Measurements from ENCODE around the gene PWWP2B. TPM values are rescaled to one million over a fixed set of nuclear protein-coding genes. Genes with fewer than 3 reads are reported as not detected.

Gene PWWP2B
- total RNA-seq, 1 donor from 2014 or later, result 3.8 TPM

DNA sequence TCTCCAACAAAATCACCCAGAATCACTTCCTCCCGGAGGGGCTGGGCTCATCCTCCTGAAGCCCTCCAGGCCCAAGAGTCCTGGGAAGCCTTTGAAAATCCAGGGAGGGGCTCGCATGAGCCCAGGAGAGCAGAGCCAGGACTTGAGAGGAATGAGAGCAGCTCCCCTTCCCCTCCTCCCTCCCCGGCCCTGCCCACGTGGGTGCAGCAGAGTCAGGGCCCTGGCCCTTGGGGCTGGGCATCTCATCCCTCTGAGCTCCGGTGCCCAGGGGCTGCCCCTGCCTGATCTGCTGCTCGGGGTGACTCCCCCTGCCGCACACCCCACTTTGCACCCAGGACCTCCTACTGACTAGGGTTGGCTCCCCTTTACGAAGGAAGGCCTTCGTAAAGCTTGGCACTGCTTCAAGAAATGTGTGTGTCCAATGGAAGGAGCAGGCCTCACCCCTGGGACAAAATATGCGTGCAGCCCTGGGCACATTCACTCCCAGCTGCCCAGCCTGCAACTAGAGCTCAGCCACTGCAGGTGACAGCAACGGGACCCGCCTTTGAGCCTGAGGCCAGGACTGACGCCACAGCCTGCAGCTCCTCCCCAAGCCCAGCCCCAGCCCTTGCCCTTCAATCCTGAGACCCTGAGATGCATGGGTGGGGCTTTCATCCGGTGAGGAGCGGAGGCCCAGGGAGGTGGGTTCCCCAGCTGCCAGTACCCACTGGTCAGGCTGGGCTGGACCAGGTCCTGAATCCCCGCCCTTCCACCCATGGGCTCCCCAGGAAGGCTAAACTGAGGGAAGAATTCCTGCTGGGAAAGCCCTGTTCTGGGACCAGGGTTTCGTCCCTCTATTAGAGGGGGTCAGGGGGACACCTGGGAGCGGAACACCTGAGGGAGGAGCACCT lies 21.8 kb downstream of the PWWP2B start:
- Mint-ChIP-seq H3K9me3 (no peaks in the 10 kb centered on the region), H3K27ac (no peak overlapping the region), H3K36me3 (ENCODE audit: low read depth) (no peaks in the 10 kb centered on the region), H3K27me3 (ENCODE audit: low read depth) (no peaks in the 10 kb centered on the region), H3K4me1 (ENCODE audit: low read depth) (peaks cover 7% of the 10 kb centered on the region), H3K4me3 (ENCODE audit: low read depth) (no peak overlapping the region)
- intact Hi-C loops (cut with micrococcal nuclease), result no loop called here
- DNase-seq (ENCODE audit: low spot score), result no peak

DNA sequence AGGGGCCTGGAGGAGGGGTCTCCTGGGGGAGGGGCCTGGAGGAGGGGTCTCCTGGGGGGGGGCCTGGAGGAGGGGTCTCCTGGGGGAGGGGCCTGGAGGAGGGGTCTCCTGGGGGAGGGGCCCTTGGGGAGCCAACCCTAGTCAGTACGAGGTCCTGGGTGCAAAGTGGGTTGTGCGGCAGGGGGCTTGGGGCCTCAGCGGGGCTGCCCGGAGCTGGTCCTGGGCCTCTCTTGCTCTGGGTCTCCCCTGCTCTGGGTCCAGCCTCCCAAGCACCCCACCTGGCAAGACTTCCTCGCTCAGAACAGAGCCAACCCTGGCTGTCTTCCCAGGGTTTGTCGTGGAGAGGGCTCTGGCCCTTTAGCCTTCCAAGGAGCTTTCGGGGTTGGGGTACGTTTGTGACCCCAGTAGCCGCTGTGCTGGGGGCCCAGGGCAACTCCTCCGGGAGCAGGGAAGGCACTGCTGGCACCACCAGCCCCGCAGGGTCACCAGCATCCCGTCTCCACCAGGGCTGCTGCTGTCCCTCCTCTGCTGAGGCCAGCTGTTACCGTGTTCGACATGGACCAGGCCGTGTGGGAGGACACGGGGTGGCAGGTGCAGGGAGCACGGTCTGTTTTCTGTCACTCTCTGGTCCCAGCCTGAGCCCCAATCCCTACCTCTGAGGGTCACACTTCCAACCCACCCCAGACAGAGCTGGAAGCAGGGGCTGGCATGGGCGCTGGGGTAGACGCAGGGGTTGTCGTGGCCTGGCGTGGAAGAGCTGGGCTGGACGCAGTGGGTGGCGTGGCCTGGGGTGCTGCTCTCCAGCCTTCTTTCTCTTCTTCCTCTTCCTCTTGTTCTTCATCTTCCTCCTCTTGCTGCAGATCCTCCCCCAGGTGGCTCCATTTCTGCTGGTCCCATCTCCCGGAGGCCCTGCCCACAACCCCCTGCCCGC lies 22.8 kb downstream of the PWWP2B start:
- no peaks in the 10 kb centered on the region for H3K27me3 Mint-ChIP-seq (ENCODE audit: low read depth)
- no peak for DNase-seq (ENCODE audit: low spot score)
- peaks cover 7% of the 10 kb centered on the region for H3K4me1 Mint-ChIP-seq (ENCODE audit: low read depth)
- intact Hi-C loops (cut with micrococcal nuclease), result no loop called here
- H3K36me3 Mint-ChIP-seq (ENCODE audit: low read depth), result no peaks in the 10 kb centered on the region
- H3K9me3 Mint-ChIP-seq, result no peaks in the 10 kb centered on the region
- no peak overlapping the region for H3K4me3 Mint-ChIP-seq (ENCODE audit: low read depth)
- H3K27ac Mint-ChIP-seq, result no peak overlapping the region

DNA sequence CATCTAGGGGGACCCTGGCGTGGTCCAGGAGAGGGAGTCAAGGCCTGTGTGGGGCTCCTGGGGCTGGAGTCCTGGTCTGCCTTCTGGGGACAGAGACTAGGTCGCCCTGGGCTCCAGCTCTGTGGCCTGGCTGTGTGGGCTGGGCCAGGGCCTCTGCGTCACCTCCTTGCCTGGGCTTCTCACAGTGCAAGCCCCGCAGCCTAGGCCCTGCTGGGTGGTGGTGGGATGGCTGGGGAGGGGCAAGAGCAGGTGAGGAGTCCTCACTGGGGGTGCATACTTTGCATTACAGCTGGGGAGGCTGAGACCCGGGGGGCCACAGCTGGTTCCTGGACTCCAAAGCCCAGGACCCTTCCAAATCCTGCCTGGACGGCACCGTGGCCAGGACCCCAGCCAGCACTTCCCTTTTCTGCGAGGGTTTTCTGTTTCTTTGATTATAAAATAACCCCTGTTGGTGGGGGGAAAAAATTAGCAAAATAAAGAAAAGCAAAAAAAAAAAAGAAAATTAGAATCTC lies 23.5 kb downstream of the PWWP2B start:
- Mint-ChIP-seq H3K9me3 (no peaks in the 10 kb centered on the region), H3K27ac (no peak overlapping the region), H3K4me3 (ENCODE audit: low read depth) (no peak overlapping the region), H3K36me3 (ENCODE audit: low read depth) (no peaks in the 10 kb centered on the region), H3K27me3 (ENCODE audit: low read depth) (no peaks in the 10 kb centered on the region), H3K4me1 (ENCODE audit: low read depth) (peaks cover 7% of the 10 kb centered on the region)
- no peak for DNase-seq (ENCODE audit: low spot score)
- intact Hi-C loops (cut with micrococcal nuclease), result no loop called here

GRCh38 chr10:132420981-132421846 lies 24.2 kb downstream of the PWWP2B start:
- intact Hi-C loops (cut with micrococcal nuclease), result no loop called here
- DNase-seq (ENCODE audit: low spot score), result no peak
- Mint-ChIP-seq H3K27me3 (ENCODE audit: low read depth) (no peaks in the 10 kb centered on the region), H3K4me3 (ENCODE audit: low read depth) (no peak overlapping the region), H3K27ac (no peak overlapping the region), H3K4me1 (ENCODE audit: low read depth) (peaks cover 7% of the 10 kb centered on the region), H3K36me3 (ENCODE audit: low read depth) (no peaks in the 10 kb centered on the region), H3K9me3 (no peaks in the 10 kb centered on the region)

GRCh38 chr10:132421847-132422751 lies 25.1 kb downstream of the PWWP2B start:
- Mint-ChIP-seq H3K36me3 (ENCODE audit: low read depth) (no peaks in the 10 kb centered on the region), H3K27me3 (ENCODE audit: low read depth) (no peaks in the 10 kb centered on the region), H3K4me1 (ENCODE audit: low read depth) (peaks cover 7% of the 10 kb centered on the region), H3K9me3 (no peaks in the 10 kb centered on the region), H3K27ac (no peak overlapping the region), H3K4me3 (ENCODE audit: low read depth) (no peak overlapping the region)
- no peak for DNase-seq (ENCODE audit: low spot score)
- intact Hi-C loops (cut with micrococcal nuclease), result no loop called here

- no peaks in the 10 kb centered on the region for H3K9me3 Mint-ChIP-seq
- H3K4me1 Mint-ChIP-seq (ENCODE audit: low read depth), result peaks cover 7% of the 10 kb centered on the region
- no peaks in the 10 kb centered on the region for H3K36me3 Mint-ChIP-seq (ENCODE audit: low read depth)
- DNase-seq (ENCODE audit: low spot score), result no peak
- H3K27ac Mint-ChIP-seq, result no peak overlapping the region
- no peak overlapping the region for H3K4me3 Mint-ChIP-seq (ENCODE audit: low read depth)
- no peaks in the 10 kb centered on the region for H3K27me3 Mint-ChIP-seq (ENCODE audit: low read depth)
- intact Hi-C loops (cut with micrococcal nuclease), result no loop called here
Observed at GRCh38 chr10:132422903-132423825, 26.2 kb downstream of the PWWP2B start.

- H3K4me3 Mint-ChIP-seq (ENCODE audit: low read depth), result no peak overlapping the region
- H3K4me1 Mint-ChIP-seq (ENCODE audit: low read depth), result peaks cover 7% of the 10 kb centered on the region
- H3K27me3 Mint-ChIP-seq (ENCODE audit: low read depth), result no peaks in the 10 kb centered on the region
- no peaks in the 10 kb centered on the region for H3K9me3 Mint-ChIP-seq
- no peak overlapping the region for H3K27ac Mint-ChIP-seq
- DNase-seq (ENCODE audit: low spot score), result no peak
- intact Hi-C loops (cut with micrococcal nuclease), result no loop called here
- H3K36me3 Mint-ChIP-seq (ENCODE audit: low read depth), result no peaks in the 10 kb centered on the region
Observed at GRCh38 chr10:132423966-132424861, 27.2 kb downstream of the PWWP2B start.

DNA sequence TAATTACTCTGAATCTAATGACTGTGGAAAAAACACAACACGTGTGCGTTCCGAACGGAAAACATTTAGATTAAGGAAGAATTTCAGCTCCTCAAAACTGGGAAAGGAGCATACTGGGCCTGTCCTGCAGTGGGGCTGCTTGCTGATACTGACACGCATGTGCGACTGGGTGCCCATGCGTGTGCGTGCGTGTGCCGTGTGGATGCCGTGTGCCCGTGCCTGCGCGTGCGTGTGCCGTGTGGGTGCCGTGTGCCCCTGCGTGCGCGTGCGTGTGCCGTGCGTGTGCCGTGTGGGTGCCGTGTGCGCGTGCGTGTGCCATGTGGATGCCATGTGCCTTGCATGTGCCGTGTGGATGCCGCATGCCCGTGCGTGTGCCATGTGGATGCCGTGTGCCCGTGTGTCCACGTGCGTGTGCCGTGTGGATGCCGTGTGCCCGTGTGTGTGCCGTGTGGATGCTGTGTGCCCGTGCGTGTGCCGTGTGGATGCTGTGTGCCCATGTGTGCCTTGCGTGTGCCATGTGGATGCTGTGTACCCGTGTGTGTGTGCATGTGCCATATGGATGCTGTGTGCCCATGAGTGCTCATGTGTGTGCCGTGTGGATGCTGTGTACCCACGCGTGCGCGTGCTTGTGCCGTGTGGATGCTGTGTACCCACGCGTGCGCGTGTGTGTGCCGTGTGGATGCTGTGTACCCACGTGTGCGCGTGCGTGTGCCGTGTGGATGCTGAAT lies 28.2 kb downstream of the PWWP2B start:
- intact Hi-C loops (cut with micrococcal nuclease), result no loop called here

GRCh38 chr10:132425757-132426155 lies 28.8 kb downstream of the PWWP2B start:
- Mint-ChIP-seq H3K4me3 (ENCODE audit: low read depth) (no peak overlapping the region), H3K27ac (no peak overlapping the region), H3K27me3 (ENCODE audit: low read depth) (no peaks in the 10 kb centered on the region)

More for the DNA sequence above, 28.2 kb downstream of the PWWP2B start:
- DNase-seq (ENCODE audit: low spot score), result no peak
- no peaks in the 10 kb centered on the region for H3K9me3 Mint-ChIP-seq
- H3K36me3 Mint-ChIP-seq (ENCODE audit: low read depth), result no peaks in the 10 kb centered on the region
- H3K4me3 Mint-ChIP-seq (ENCODE audit: low read depth), result no peak overlapping the region
- H3K27ac Mint-ChIP-seq, result no peak overlapping the region
- H3K27me3 Mint-ChIP-seq (ENCODE audit: low read depth), result no peaks in the 10 kb centered on the region
- H3K4me1 Mint-ChIP-seq (ENCODE audit: low read depth), result peaks cover 7% of the 10 kb centered on the region

More at GRCh38 chr10:132425757-132426155, 28.8 kb downstream of the PWWP2B start:
- intact Hi-C loops (cut with micrococcal nuclease), result no loop called here
- DNase-seq (ENCODE audit: low spot score), result no peak
- Mint-ChIP-seq H3K36me3 (ENCODE audit: low read depth) (no peaks in the 10 kb centered on the region), H3K9me3 (no peaks in the 10 kb centered on the region), H3K4me1 (ENCODE audit: low read depth) (peaks cover 7% of the 10 kb centered on the region)
